ENCODE measurements around the gene PROX1.
"Not testable (repeated sequence)": the region's sequence is repeated elsewhere in the genome, so short reads cannot be mapped to it uniquely, and the experiment has no call there.

PROX1 gene

DNA sequence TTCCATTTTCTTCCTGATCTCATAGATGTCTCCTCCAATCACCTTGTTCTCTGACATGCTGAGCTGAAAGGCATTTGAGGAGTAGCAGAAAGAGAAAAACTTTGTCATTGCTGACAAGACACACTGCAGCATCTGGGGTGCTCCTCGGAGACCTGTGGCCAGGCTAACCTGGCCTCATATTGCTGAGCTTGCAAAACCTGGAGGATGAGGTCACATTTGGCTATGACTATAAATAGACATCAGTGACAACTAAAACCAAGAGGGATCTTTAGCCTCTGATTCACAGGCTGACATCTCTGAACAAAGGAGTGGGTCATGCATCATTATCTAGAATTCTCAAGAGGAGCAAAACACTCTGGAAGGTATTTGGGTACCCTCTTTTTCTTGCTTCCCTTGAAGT is 83.7 kb downstream of the PROX1 start:
- no peak for DNase-seq (ENCODE audit: low read depth)

- no peak for DNase-seq (ENCODE audit: low read depth)
Observed at GRCh38 chr1:214072426-214073157, 84.8 kb downstream of the PROX1 start.

- no peak for DNase-seq (ENCODE audit: low read depth)
Observed at GRCh38 chr1:214074477-214074876, 86.7 kb downstream of the PROX1 start.

- no peak for DNase-seq (ENCODE audit: low read depth)
Observed at GRCh38 chr1:214075305-214075998, 87.7 kb downstream of the PROX1 start.

- no peak for DNase-seq (ENCODE audit: low read depth)
Observed at GRCh38 chr1:214075999-214076707, 88.4 kb downstream of the PROX1 start.

GRCh38 chr1:214076708-214077065 is 88.9 kb downstream of the PROX1 start:
- no peak for DNase-seq (ENCODE audit: low read depth)

- no peak for DNase-seq (ENCODE audit: low read depth)
Observed at GRCh38 chr1:214078950-214079349, 91.2 kb downstream of the PROX1 start.

DNA sequence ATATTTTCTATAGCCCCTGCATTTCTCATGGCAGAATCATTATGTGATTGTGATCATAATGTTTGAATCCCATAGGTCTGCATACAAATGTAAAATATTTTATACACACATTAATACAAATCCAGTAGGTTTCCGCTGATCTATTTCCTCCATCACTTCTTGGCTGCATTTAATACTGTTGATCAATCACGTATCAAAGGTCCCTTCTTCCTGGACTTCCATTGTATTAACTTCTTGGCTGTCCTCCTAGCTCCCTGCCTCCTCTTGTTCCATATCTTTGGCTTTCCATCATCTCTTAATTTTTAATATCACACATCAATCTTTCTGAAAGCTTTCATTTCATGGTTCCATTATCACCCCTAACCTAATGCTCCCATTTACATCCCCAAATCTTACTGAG is 97.6 kb downstream of the PROX1 start:
- DNase-seq (ENCODE audit: low read depth) = no peak

- DNase-seq (ENCODE audit: low read depth) = no peak
Observed at GRCh38 chr1:214086945-214087344, 99.2 kb downstream of the PROX1 start.

- not testable (repeated sequence) for DNase-seq (ENCODE audit: low read depth)
Observed at GRCh38 chr1:214089003-214089402, 101.2 kb downstream of the PROX1 start.

Measured in fibroblast of gingiva (primary cell).